ENCODE data around the gene CUL5. TPM values are rescaled to one million over a fixed set of nuclear protein-coding genes. Genes with fewer than 3 reads are reported as not detected.
A peak's percentile ranks its signal among the peaks of the same experiment; 100 is the strongest.

Gene CUL5
- total RNA-seq (2021), result 62.3 and 63.1 TPM in 2 replicates
- percentile 93 among the genes with signal in this experiment for Bru-seq, nascent RNA
- percentile 89 among the genes with signal in this experiment for BruChase-seq, experiment 1, labeled RNA remaining after a 2-hour chase
- BruChase-seq, experiment 2, labeled RNA remaining after a 6-hour chase, result percentile 91 among the genes with signal in this experiment
- long read RNA-seq, full-length matches to known transcripts, result 8 of 24 reads
- long read RNA-seq, partial matches to known transcripts, result 10 of 24 reads
- long read RNA-seq, other reads (novel, unspliced or antisense), result 6 of 24 reads

DNA sequence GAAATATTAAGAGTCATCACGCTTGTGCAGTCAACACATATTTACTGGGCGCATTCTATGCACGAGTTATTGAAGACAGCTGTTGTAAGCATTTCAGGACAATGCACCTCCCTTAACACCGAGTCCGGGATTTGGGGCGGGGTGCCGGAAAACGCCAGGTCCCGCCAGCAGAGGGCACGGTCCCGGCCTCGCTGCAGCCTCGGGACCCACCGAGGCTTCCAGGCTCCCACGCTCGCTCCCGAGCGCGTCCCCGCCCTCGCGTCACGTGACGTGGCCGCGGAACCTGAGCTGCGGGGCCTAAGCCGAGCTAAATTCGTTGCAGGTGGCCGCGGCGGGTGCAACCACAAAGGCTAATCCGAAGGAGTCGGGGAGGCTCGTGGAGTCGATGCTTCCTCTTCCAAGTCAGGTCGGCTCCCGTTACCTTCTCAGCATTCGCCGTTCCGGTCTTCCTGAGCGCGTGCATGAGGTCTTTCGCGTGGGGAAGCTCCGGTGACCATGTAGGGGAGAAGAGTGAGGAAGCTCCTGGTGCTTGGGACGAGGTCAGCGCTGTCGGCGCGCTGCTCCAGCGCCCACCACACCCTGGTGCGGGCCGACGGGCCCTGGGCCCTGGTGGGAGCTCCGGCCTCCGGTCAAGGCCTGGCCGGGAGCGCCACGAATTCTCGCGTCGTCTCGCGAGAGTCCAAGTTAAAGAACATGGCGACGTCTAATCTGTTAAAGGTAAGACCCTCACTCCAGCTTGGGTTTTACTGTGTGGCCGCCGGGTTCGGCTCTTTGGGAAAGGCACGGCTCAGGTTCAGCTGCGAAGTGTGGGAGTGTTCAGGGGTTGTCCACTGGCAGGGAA, at the start of gene CUL5:
Gene CUL5, plus strand, starts transcription at position 243 of the 841 bp plus-strand sequence. Its CDS starts 451 bp downstream, at position 694.
- H3K27ac ChIP-seq (ENCODE audit: low read depth, low read length, poor library complexity, severe bottlenecking), result peak within 1 kb of the TSS; percentile 99
- POLR2A ChIA-PET (ENCODE audit: low non-redundant PET), result interaction anchor here (0.6 kb wide), 2 partner anchors 37 to 62 kb away, joined by 4 to 6 read pairs; no protein-coding TSS in a partner anchor
- H3K36me3 ChIP-seq (ENCODE audit: insufficient read depth, low read length, poor library complexity, severe bottlenecking), result no peaks in the 10 kb centered on the region
- no peaks in the 10 kb centered on the region for H3K27me3 ChIP-seq (replicated peaks; ENCODE audit: insufficient read depth, low read depth, low read length, poor library complexity)
- peak; percentile 97 for DNase-seq (ENCODE audit: low spot score)
- CTCF ChIA-PET, result interaction anchor here (0.6 to 1.2 kb wide), 8 partner anchors 9 to 642 kb away, joined by 3 to 4 read pairs (median 3); no protein-coding TSS in a partner anchor
- intact Hi-C loops (cut with micrococcal nuclease; ENCODE audit: unreplicated experiment), result loop anchor here (5.0 kb wide), 2 partner anchors 82 to 638 kb away; partner anchors contain the start of gene RAB39A
- peak within 1 kb of the TSS; percentile 95 for H3K4me3 ChIP-seq (ENCODE audit: low read depth, low read length, poor library complexity, severe bottlenecking)
- no peaks in the 10 kb centered on the region for H3K9me3 ChIP-seq (ENCODE audit: low read depth, low read length, poor library complexity, severe bottlenecking)
- H3K4me1 ChIP-seq (ENCODE audit: insufficient read depth, low read length, poor library complexity, severe bottlenecking), result peaks cover 4% of the 10 kb centered on the region
- BruUV-seq (replicated peaks), result no TSS peak
- TF ChIP-seq, protein P1, sequence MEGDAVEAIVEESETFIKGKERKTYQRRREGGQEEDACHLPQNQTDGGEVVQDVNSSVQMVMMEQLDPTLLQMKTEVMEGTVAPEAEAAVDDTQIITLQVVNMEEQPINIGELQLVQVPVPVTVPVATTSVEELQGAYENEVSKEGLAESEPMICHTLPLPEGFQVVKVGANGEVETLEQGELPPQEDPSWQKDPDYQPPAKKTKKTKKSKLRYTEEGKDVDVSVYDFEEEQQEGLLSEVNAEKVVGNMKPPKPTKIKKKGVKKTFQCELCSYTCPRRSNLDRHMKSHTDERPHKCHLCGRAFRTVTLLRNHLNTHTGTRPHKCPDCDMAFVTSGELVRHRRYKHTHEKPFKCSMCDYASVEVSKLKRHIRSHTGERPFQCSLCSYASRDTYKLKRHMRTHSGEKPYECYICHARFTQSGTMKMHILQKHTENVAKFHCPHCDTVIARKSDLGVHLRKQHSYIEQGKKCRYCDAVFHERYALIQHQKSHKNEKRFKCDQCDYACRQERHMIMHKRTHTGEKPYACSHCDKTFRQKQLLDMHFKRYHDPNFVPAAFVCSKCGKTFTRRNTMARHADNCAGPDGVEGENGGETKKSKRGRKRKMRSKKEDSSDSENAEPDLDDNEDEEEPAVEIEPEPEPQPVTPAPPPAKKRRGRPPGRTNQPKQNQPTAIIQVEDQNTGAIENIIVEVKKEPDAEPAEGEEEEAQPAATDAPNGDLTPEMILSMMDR (conservative IDR thresholded peaks at IDR 0.05; ENCODE audit: low read depth, low read length), result peak; percentile 98
- TF ChIP-seq EZH2 (IDR thresholded peaks at IDR 0.05; ENCODE audit: borderline replicate concordance, low read depth, low read length, poor library complexity, severe bottlenecking), result no peak

DNA sequence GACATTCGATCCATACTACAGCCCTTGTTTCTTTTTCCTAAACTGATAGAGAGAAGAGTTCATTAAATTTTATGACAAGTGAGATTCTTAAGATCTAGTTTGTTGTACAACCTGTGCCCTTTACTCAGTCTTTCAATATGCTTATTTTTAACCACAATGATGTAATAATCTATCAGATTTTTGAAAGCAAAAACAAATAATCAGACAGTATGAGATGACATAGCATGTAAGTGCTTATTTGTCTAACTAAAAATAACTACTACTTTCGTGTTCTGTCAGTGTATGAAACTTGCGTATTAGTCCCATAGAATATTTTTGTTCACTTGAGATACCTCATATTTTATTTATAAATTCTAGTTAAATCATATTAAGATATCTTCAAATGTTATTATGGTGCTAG, 47.2 kb upstream of the CUL5 start:
- Histone ChIP-seq H3K36me3 (ENCODE audit: insufficient read depth, low read length, poor library complexity, severe bottlenecking) (no peaks in the 10 kb centered on the region), H3K9me3 (ENCODE audit: low read depth, low read length, poor library complexity, severe bottlenecking) (no peaks in the 10 kb centered on the region), H3K4me3 (ENCODE audit: low read depth, low read length, poor library complexity, severe bottlenecking) (no peak overlapping the region), H3K4me1 (ENCODE audit: insufficient read depth, low read length, poor library complexity, severe bottlenecking) (peaks cover 16% of the 10 kb centered on the region), H3K27ac (ENCODE audit: low read depth, low read length, poor library complexity, severe bottlenecking) (no peak overlapping the region), H3K27me3 (replicated peaks; ENCODE audit: insufficient read depth, low read depth, low read length, poor library complexity) (no peaks in the 10 kb centered on the region)
- no TSS peak for BruUV-seq (replicated peaks)
- DNase-seq (ENCODE audit: low spot score), result no peak
- intact Hi-C loops (cut with micrococcal nuclease; ENCODE audit: unreplicated experiment), result no loop called here
- no peak for TF ChIP-seq EZH2 (IDR thresholded peaks at IDR 0.05; ENCODE audit: borderline replicate concordance, low read depth, low read length, poor library complexity, severe bottlenecking)
- TF ChIP-seq, protein P1 (conservative IDR thresholded peaks at IDR 0.05; ENCODE audit: low read depth, low read length), result no peak
- POLR2A ChIA-PET (ENCODE audit: low non-redundant PET), result no interaction called here
- CTCF ChIA-PET, result no interaction called here

DNA sequence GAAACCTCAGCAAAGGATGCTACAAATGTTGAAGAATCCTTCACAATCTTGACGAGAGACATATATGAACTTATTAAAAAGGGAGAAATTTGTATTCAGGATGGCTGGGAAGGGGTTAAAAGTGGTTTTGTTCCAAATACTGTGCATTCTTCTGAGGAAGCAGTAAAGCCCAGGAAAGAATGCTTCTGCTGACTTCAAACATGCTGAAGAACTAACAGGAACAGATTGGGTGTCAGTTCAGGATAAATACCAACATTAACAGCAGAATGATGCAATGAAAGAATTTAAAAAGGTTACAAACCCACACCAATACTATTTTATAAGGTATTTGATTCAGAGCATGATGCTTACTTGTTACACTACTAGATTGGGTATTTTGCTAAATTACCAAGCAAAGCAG, 46.5 kb upstream of the CUL5 start:
- intact Hi-C loops (cut with micrococcal nuclease; ENCODE audit: unreplicated experiment), result no loop called here
- no TSS peak for BruUV-seq (replicated peaks)
- POLR2A ChIA-PET (ENCODE audit: low non-redundant PET), result no interaction called here
- Histone ChIP-seq H3K27me3 (replicated peaks; ENCODE audit: insufficient read depth, low read depth, low read length, poor library complexity) (no peaks in the 10 kb centered on the region), H3K4me3 (ENCODE audit: low read depth, low read length, poor library complexity, severe bottlenecking) (no peak overlapping the region), H3K27ac (ENCODE audit: low read depth, low read length, poor library complexity, severe bottlenecking) (no peak overlapping the region), H3K36me3 (ENCODE audit: insufficient read depth, low read length, poor library complexity, severe bottlenecking) (no peaks in the 10 kb centered on the region), H3K9me3 (ENCODE audit: low read depth, low read length, poor library complexity, severe bottlenecking) (no peaks in the 10 kb centered on the region), H3K4me1 (ENCODE audit: insufficient read depth, low read length, poor library complexity, severe bottlenecking) (peaks cover 9% of the 10 kb centered on the region)
- TF ChIP-seq EZH2 (IDR thresholded peaks at IDR 0.05; ENCODE audit: borderline replicate concordance, low read depth, low read length, poor library complexity, severe bottlenecking), result no peak
- TF ChIP-seq, protein P1 (conservative IDR thresholded peaks at IDR 0.05; ENCODE audit: low read depth, low read length), result no peak
- DNase-seq (ENCODE audit: low spot score), result no peak
- CTCF ChIA-PET, result no interaction called here
